ENCODE results near the gene KRTAP12-3. TPM values are rescaled to one million over a fixed set of nuclear protein-coding genes. Genes with fewer than 3 reads are reported as not detected.
A peak's percentile ranks its signal among the peaks of the same experiment; 100 is the strongest.

KRTAP12-3 gene
- total RNA-seq, 1 experiment from 2014 or later: not detected

DNA sequence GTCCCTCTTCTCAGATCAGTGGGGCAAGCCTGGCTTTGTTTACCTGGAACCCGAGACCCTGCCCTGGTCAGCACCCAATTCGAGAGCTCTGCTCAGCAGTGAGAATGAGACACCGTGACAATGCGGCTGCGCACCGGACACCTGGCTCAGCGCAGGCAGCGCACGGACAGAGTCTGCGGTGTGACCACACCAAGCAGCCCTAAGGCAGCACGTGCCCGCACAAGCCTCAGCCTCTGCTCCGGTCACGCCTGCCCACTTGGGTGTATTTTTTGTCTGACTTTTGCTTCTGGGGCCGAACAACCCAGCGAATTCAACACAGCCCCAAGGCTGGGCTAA lies 41.2 kb upstream of the KRTAP12-3 start:
- Mint-ChIP-seq H3K4me1 (peaks cover 31% of the 10 kb centered on the region), H3K36me3 (peaks cover 29% of the 10 kb centered on the region), H3K9me3 (peaks cover 30% of the 10 kb centered on the region), H3K27ac (no peak overlapping the region), H3K4me3 (no peak overlapping the region), H3K27me3 (ENCODE audit: low read depth) (peaks cover under 1% of the 10 kb centered on the region)
- DNase-seq (ENCODE audit: low spot score): no peak
- TF ChIP-seq ZBTB21 (CRISPR knock-in tag; IDR thresholded peaks at IDR 0.05; ENCODE audit: borderline replicate concordance): no peak
- TF ChIP-seq, protein P1, sequence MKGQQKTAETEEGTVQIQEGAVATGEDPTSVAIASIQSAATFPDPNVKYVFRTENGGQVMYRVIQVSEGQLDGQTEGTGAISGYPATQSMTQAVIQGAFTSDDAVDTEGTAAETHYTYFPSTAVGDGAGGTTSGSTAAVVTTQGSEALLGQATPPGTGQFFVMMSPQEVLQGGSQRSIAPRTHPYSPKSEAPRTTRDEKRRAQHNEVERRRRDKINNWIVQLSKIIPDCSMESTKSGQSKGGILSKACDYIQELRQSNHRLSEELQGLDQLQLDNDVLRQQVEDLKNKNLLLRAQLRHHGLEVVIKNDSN (CRISPR knock-in tag; IDR thresholded peaks at IDR 0.05): no peak
- TF ChIP-seq TCF7 (CRISPR knock-in tag; IDR thresholded peaks at IDR 0.05; ENCODE audit: low read depth): no peak
- TF ChIP-seq GABPB1 (CRISPR knock-in tag; IDR thresholded peaks at IDR 0.05): no peak
- TF ChIP-seq SOX15 (CRISPR knock-in tag; IDR thresholded peaks at IDR 0.05): no peak
- TF ChIP-seq CREM (CRISPR knock-in tag; IDR thresholded peaks at IDR 0.05): no peak
- TF ChIP-seq, protein P2, sequence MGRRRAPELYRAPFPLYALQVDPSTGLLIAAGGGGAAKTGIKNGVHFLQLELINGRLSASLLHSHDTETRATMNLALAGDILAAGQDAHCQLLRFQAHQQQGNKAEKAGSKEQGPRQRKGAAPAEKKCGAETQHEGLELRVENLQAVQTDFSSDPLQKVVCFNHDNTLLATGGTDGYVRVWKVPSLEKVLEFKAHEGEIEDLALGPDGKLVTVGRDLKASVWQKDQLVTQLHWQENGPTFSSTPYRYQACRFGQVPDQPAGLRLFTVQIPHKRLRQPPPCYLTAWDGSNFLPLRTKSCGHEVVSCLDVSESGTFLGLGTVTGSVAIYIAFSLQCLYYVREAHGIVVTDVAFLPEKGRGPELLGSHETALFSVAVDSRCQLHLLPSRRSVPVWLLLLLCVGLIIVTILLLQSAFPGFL (CRISPR knock-in tag; IDR thresholded peaks at IDR 0.05; ENCODE audit: borderline replicate concordance): no peak
- TF ChIP-seq SMAD3 (CRISPR knock-in tag; IDR thresholded peaks at IDR 0.05; ENCODE audit: borderline replicate concordance): no peak
- TF ChIP-seq, protein P3, sequence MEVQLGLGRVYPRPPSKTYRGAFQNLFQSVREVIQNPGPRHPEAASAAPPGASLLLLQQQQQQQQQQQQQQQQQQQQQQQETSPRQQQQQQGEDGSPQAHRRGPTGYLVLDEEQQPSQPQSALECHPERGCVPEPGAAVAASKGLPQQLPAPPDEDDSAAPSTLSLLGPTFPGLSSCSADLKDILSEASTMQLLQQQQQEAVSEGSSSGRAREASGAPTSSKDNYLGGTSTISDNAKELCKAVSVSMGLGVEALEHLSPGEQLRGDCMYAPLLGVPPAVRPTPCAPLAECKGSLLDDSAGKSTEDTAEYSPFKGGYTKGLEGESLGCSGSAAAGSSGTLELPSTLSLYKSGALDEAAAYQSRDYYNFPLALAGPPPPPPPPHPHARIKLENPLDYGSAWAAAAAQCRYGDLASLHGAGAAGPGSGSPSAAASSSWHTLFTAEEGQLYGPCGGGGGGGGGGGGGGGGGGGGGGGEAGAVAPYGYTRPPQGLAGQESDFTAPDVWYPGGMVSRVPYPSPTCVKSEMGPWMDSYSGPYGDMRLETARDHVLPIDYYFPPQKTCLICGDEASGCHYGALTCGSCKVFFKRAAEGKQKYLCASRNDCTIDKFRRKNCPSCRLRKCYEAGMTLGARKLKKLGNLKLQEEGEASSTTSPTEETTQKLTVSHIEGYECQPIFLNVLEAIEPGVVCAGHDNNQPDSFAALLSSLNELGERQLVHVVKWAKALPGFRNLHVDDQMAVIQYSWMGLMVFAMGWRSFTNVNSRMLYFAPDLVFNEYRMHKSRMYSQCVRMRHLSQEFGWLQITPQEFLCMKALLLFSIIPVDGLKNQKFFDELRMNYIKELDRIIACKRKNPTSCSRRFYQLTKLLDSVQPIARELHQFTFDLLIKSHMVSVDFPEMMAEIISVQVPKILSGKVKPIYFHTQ (CRISPR knock-in tag; IDR thresholded peaks at IDR 0.05): no peak
- no peak for TF ChIP-seq RELA (CRISPR knock-in tag; IDR thresholded peaks at IDR 0.05; ENCODE audit: borderline replicate concordance)
- TF ChIP-seq RORB (CRISPR knock-in tag; IDR thresholded peaks at IDR 0.05): no peak
- TF ChIP-seq, protein P4, sequence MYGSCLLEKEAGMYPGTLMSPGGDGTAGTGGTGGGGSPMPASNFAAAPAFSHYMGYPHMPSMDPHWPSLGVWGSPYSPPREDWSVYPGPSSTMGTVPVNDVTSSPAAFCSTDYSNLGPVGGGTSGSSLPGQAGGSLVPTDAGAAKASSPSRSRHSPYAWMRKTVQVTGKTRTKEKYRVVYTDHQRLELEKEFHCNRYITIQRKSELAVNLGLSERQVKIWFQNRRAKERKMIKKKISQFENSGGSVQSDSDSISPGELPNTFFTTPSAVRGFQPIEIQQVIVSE (CRISPR knock-in tag; IDR thresholded peaks at IDR 0.05; ENCODE audit: borderline replicate concordance): no peak
- TF ChIP-seq AFF4 (CRISPR knock-in tag; IDR thresholded peaks at IDR 0.05; ENCODE audit: borderline replicate concordance): no peak
- no peak for TF ChIP-seq IRF1 (CRISPR knock-in tag; IDR thresholded peaks at IDR 0.05)
- ChIA-PET CTCF (interaction anchor here (0.6 to 3.6 kb wide), 5 partner anchors 106 to 276 kb away, joined by 4 to 16 read pairs (median 4); no protein-coding TSS in a partner anchor), POLR2A (no interaction called here)
- no peak for ATAC-seq

DNA sequence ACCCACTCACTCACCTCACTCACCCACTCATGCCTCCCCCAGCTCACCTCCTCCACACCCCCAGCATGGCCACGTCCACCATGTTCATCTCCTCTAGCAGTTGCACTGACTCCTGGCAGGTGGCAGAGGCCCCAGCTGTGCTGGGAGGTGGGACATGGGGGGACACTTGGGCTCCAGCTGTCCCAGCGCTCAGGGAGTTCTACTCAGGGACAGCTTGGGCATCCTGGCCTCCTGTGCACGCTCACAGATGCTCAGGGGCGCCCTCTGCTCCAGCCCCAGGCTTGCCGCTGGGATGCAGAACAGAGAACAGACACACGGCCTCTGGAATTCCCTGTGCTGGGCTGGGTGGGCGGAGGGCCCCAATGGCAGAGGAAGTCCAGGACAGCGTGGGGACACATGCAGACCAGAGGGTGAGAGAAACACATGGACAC lies 40.6 kb upstream of the KRTAP12-3 start:
- peaks cover 33% of the 10 kb centered on the region for H3K9me3 Mint-ChIP-seq
- ChIA-PET POLR2A (no interaction called here), CTCF (interaction anchor here (0.6 to 3.6 kb wide), 5 partner anchors 106 to 276 kb away, joined by 4 to 16 read pairs (median 4); no protein-coding TSS in a partner anchor)
- H3K36me3 Mint-ChIP-seq: peaks cover 28% of the 10 kb centered on the region
- H3K4me3 Mint-ChIP-seq: no peak overlapping the region
- peak; percentile 48 for DNase-seq (ENCODE audit: low spot score)
- TF ChIP-seq, protein P1 (CRISPR knock-in tag; IDR thresholded peaks at IDR 0.05): no peak
- TF ChIP-seq ZNF263 (CRISPR knock-in tag; IDR thresholded peaks at IDR 0.05; ENCODE audit: low read depth): no peak
- no peak for TF ChIP-seq SOX15 (CRISPR knock-in tag; IDR thresholded peaks at IDR 0.05)
- TF ChIP-seq CREM (CRISPR knock-in tag; IDR thresholded peaks at IDR 0.05): no peak
- TF ChIP-seq SMAD4 (CRISPR knock-in tag; IDR thresholded peaks at IDR 0.05): no peak
- no peak for TF ChIP-seq TEAD4 (CRISPR knock-in tag; IDR thresholded peaks at IDR 0.05)
- no peak for TF ChIP-seq ETV6 (CRISPR knock-in tag; IDR thresholded peaks at IDR 0.05)
- no peak for TF ChIP-seq RELA (CRISPR knock-in tag; IDR thresholded peaks at IDR 0.05; ENCODE audit: borderline replicate concordance)
- no peak for TF ChIP-seq MYBL2 (CRISPR knock-in tag; IDR thresholded peaks at IDR 0.05)
- TF ChIP-seq ZNF425 (CRISPR knock-in tag; conservative IDR thresholded peaks at IDR 0.05): no peak
- no peak for TF ChIP-seq GABPB1 (CRISPR knock-in tag; IDR thresholded peaks at IDR 0.05)
- no peaks in the 10 kb centered on the region; the same call in 1 of the 2 replicates for H3K27me3 Mint-ChIP-seq (ENCODE audit: low read depth)
- peak; percentile 77 for ATAC-seq
- no peak overlapping the region for H3K27ac Mint-ChIP-seq
- peaks cover 31% of the 10 kb centered on the region for H3K4me1 Mint-ChIP-seq

Data from WTC11 (cell line).